Nephron (organoid): ENCODE results near the gene OPRL1.

Source experiments
- H3K27ac Mint-ChIP-seq, 3 experiments: 2 replicates each; pipeline ENCODE4 v1.8.0; 2020; ENCODE audit warnings: mixed read lengths in 3 of 3, mild to moderate bottlenecking in 2 of 3, moderate library complexity in 1 of 3
- H3K27me3 Mint-ChIP-seq: 2 replicates; pipeline ENCODE4 v1.8.0; 2021; ENCODE audit warnings: low read depth, mild to moderate bottlenecking, moderate library complexity, mixed read lengths
- H3K36me3 Mint-ChIP-seq: 2 replicates; pipeline ENCODE4 v1.8.0; 2020; ENCODE audit warnings: low read depth, mixed read lengths
- H3K4me1 Mint-ChIP-seq: 2 replicates; pipeline ENCODE4 v1.8.0; 2020; ENCODE audit warnings: mixed read lengths
- H3K4me3 Mint-ChIP-seq, 3 experiments: 2 replicates each; pipeline ENCODE4 v1.8.0; 2020; ENCODE audit warnings: mild to moderate bottlenecking in 3 of 3, mixed read lengths in 3 of 3, moderate library complexity in 2 of 3
- H3K9me3 Mint-ChIP-seq: 2 replicates; pipeline ENCODE4 v1.8.0; 2020; ENCODE audit warnings: mixed read lengths
- CTCF ChIP-seq, 3 experiments: fragments of 200-600 bp; sonication (generic); IDR thresholded peaks; one replicate each; pipeline ENCODE4 v1.5.0; 2021; ENCODE audit warnings: antibody characterized with exemption in 3 of 3; ENCODE audit not compliant: unreplicated experiment in 3 of 3

The OPRL1 gene

DNA sequence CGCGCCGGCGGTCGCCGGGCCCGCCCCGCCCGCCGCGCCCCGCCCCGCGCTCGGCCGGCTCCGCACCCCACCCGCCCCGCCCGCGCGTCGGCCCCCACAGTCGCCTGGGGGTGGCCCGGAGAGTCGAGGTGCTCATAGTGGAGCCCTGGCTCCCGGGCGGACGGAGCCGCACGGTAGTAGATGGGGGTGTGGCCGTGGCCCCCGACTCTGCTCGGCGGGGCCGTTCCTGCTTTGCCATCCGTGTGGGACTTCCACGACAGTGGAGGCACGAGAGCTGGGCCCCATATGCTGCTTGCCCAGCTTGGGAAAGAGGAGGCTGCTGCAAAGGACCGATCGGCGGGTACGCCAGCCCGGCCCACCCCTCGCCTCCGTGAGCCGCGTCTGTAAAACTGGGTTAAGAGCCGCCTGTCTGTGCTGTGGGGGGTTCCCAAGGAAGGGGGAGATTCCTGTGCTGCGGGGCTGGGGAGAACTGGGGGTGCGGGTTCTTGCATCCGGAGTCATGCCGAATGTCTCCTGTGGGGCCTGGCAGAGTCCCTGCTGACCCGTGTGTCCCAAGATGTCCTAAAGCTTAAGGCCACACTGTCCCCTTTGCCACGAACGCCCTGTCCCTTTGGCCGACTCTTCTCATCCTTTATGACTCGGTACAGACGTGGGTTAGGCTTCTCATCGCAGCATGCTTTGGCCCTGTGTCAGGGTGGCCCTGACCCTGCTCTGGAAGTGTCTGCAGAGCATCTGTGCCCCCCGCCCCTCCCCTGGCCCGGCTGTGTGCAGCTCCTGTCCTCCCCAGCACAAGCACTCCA lies at the start of gene OPRL1:
Gene OPRL1 (plus strand): TSS at position 70 of the 800 bp plus-strand sequence. CDS start 12,639 bp downstream, outside the sequence.
- peak within 1 kb of the TSS; percentile 79 to 90 (median 85) for H3K4me3 Mint-ChIP-seq
- no peaks in the 10 kb centered on the region for H3K36me3 Mint-ChIP-seq
- H3K27ac Mint-ChIP-seq = peak within 1 kb of the TSS; percentile 13 to 49 (median 27)
- TF ChIP-seq CTCF (IDR thresholded peaks at IDR 0.05; ENCODE audit: unreplicated experiment in 3 of 3) = no peak
- peaks cover 34% of the 10 kb centered on the region for H3K27me3 Mint-ChIP-seq
- no peaks in the 10 kb centered on the region for H3K9me3 Mint-ChIP-seq
- H3K4me1 Mint-ChIP-seq = peaks cover 12% of the 10 kb centered on the region

GRCh38 chr20:64030371-64031134 lies 49.3 kb upstream of the OPRL1 start:
- Mint-ChIP-seq H3K9me3 (no peaks in the 10 kb centered on the region), H3K4me3 (no peak overlapping the region), H3K4me1 (peaks cover 16% of the 10 kb centered on the region), H3K36me3 (peaks cover 50% of the 10 kb centered on the region), H3K27ac (no peak overlapping the region), H3K27me3 (peaks cover 11% of the 10 kb centered on the region)
- TF ChIP-seq CTCF (IDR thresholded peaks at IDR 0.05; ENCODE audit: unreplicated experiment in 3 of 3) = no peak

DNA sequence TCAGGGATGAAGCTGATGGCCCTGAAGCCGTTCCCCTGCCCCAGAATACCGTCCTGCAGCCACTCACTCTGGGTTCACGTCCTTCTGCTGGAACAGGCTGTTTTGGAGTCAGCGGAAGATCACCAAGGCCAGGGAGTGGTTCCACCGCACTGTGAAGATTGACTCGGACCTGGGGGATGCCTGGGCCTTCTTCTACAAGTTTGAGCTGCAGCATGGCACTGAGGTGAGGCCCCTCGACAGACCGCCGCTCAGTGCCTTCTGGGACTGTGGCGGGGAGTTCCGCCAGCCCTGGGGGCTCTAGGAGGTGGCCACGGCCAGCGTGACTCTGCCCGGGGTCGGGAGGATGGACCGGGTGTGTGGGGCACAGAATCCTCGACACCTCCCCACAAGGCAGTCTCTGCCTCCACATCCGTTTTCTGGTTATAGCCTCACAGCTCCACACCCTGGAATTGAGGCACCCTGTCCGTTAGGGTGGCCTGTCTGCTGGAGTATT lies 48.0 kb upstream of the OPRL1 start:
- no peak overlapping the region for H3K27ac Mint-ChIP-seq
- peaks cover 44% of the 10 kb centered on the region for H3K36me3 Mint-ChIP-seq
- H3K4me3 Mint-ChIP-seq = no peak overlapping the region
- TF ChIP-seq CTCF (IDR thresholded peaks at IDR 0.05; ENCODE audit: unreplicated experiment in 3 of 3) = no peak
- peaks cover 16% of the 10 kb centered on the region for H3K4me1 Mint-ChIP-seq
- no peaks in the 10 kb centered on the region for H3K9me3 Mint-ChIP-seq
- peaks cover 15% of the 10 kb centered on the region for H3K27me3 Mint-ChIP-seq

DNA sequence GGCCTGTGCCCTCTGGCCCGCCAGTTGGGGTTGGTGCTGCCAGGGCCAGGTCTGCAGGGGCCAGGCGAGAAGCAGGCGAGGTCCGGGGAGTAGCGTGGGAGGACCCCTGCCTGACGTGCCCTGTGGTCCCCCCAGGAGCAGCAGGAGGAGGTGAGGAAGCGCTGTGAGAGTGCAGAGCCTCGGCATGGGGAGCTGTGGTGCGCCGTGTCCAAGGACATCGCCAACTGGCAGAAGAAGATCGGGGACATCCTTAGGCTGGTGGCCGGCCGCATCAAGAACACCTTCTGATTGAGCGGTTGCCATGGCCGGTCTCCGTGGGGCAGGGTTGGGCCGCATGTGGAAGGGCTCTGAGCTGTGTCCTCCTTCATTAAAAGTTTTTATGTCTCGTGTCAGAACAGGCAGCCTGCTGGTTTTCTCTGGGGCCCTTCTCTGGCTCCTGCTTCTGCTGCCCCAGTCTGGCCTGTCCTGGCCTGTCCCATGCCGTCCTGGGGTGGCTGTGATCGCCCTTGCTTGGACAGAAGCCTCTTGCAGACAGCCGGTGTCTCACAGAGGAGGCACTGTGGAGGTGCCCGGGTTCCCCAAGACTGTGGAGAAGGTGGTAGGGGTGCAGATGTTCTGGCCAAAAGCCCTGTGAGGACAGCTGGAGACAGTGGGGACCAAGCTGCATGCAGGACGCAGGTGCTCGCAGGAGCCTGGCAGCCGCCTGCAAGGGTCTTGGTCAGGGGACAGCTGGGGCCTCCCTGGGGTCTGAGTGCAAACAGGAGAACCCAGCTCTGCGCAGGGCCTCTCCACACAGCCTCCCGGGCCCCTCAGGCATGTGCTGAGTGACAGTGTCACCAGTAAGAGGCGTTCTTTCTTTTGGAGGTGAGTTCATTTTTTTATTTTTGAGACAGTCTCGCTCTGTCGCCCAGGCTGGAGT lies 46.9 kb upstream of the OPRL1 start:
- H3K27me3 Mint-ChIP-seq = peaks cover 25% of the 10 kb centered on the region
- H3K4me1 Mint-ChIP-seq = peaks cover 16% of the 10 kb centered on the region
- peaks cover 35% of the 10 kb centered on the region for H3K36me3 Mint-ChIP-seq
- no peak overlapping the region for H3K4me3 Mint-ChIP-seq
- H3K9me3 Mint-ChIP-seq = no peaks in the 10 kb centered on the region
- H3K27ac Mint-ChIP-seq = no peak overlapping the region
- TF ChIP-seq CTCF (IDR thresholded peaks at IDR 0.05; ENCODE audit: unreplicated experiment in 3 of 3) = no peak

DNA sequence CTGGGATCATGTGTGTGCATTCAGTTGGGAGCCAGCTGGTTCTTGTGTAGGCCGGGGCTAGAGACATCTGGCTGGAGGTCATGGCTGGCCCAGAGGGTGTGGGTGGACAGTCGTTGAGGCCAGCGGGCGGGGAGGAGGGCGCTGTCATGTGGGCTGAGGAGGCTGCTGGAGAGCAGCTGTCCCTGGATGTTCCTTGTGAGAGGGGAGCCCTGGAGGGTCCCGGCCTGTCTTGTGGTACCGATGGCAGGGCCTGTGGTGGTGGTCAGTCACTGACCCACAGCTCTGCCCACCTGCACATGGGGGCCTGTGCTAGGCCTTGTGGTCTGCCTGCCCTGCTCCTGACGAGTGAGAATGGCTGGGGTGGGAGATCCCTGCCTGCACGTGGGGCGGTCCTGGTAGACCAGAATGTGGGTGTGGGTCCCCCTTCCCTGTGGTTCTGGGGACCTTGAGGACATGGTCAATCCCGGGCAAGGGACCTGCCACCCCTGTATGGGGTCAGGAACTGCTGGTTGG lies 45.8 kb upstream of the OPRL1 start:
- Mint-ChIP-seq H3K9me3 (no peaks in the 10 kb centered on the region), H3K27ac (peak overlapping the region in 2 of 3 experiments; percentile 24 to 44)
- no peak for TF ChIP-seq CTCF (IDR thresholded peaks at IDR 0.05; ENCODE audit: unreplicated experiment in 3 of 3)

More for the DNA sequence above, 45.8 kb upstream of the OPRL1 start:
- Mint-ChIP-seq H3K27me3 (peaks cover 29% of the 10 kb centered on the region), H3K4me1 (peaks cover 16% of the 10 kb centered on the region), H3K36me3 (peaks cover 29% of the 10 kb centered on the region), H3K4me3 (no peak overlapping the region)
